HG02970 (cell line): ENCODE results near the gene DIS3L2.

ENCODE experiments used
- ATAC-seq: cut with Tn5 transposase; IDR thresholded peaks from one replicate; pipeline ENCODE4 v1.9.1; 2021; ENCODE audit warnings: mild to moderate bottlenecking, moderate library complexity, moderate number of reproducible peaks; ENCODE audit not compliant: unreplicated experiment, low FRiP score

DIS3L2 gene

GRCh38 chr2:232218778-232219495 lies 257.4 kb downstream of the DIS3L2 start:
- no peak for ATAC-seq

GRCh38 chr2:232219496-232219870 lies 258.0 kb downstream of the DIS3L2 start:
- no peak for ATAC-seq

- ATAC-seq, result no peak
Observed at GRCh38 chr2:232219932-232220331, 258.4 kb downstream of the DIS3L2 start.

GRCh38 chr2:232225429-232225828 lies 263.9 kb downstream of the DIS3L2 start:
- no peak for ATAC-seq

- no peak for ATAC-seq
Observed at GRCh38 chr2:232225895-232226294, 264.4 kb downstream of the DIS3L2 start.

- no peak for ATAC-seq
Observed at GRCh38 chr2:232228332-232228731, 266.8 kb downstream of the DIS3L2 start.

- no peak for ATAC-seq
Observed at GRCh38 chr2:232228971-232229894, 267.7 kb downstream of the DIS3L2 start.

- ATAC-seq, result no peak
Observed at GRCh38 chr2:232229911-232230310, 268.4 kb downstream of the DIS3L2 start.

- no peak for ATAC-seq
Observed at GRCh38 chr2:232230560-232230959, 269.0 kb downstream of the DIS3L2 start.

GRCh38 chr2:232231554-232231953 lies 270.0 kb downstream of the DIS3L2 start:
- no peak for ATAC-seq

GRCh38 chr2:232232915-232233314 lies 271.4 kb downstream of the DIS3L2 start:
- ATAC-seq, result no peak

GRCh38 chr2:232234922-232235615 lies 273.6 kb downstream of the DIS3L2 start:
- no peak for ATAC-seq

GRCh38 chr2:232235716-232236115 lies 274.2 kb downstream of the DIS3L2 start:
- ATAC-seq, result no peak

GRCh38 chr2:232236200-232236599 lies 274.7 kb downstream of the DIS3L2 start:
- no peak for ATAC-seq

GRCh38 chr2:232237464-232237863 lies 276.0 kb downstream of the DIS3L2 start:
- no peak for ATAC-seq

- ATAC-seq, result no peak
Observed at GRCh38 chr2:232238108-232238507, 276.6 kb downstream of the DIS3L2 start.

GRCh38 chr2:232238596-232238995 lies 277.1 kb downstream of the DIS3L2 start:
- ATAC-seq, result no peak

- no peak for ATAC-seq
Observed at GRCh38 chr2:232239951-232240681, 278.6 kb downstream of the DIS3L2 start.

GRCh38 chr2:232240906-232241305 lies 279.4 kb downstream of the DIS3L2 start:
- ATAC-seq, result no peak

GRCh38 chr2:232242316-232242715 lies 280.8 kb downstream of the DIS3L2 start:
- no peak for ATAC-seq
